K562 (cell line): Measurements from ENCODE around the gene FAM98C. TPM values are rescaled to one million over a fixed set of nuclear protein-coding genes. Genes with fewer than 3 reads are reported as not detected.

Source experiments
- ARID2 ChIP-seq: fragments of 450-650 bp; IDR thresholded peaks from 2 replicates; pipeline ENCODE4 v1.6.1; 2017; ENCODE audit warnings: antibody characterized with exemption, mild to moderate bottlenecking
- BCL6 ChIP-seq: fragments of 250-450 bp; sonication (Bioruptor Pico); IDR thresholded peaks from 2 replicates; pipeline ENCODE4 v1.4.0; 2020
- CHD2 ChIP-seq: IDR thresholded peaks from 2 replicates; pipeline ENCODE4 v1.6.1; 2011; ENCODE audit warnings: low read depth, low read length
- CHD4 ChIP-seq: fragments of 200-600 bp; sonication (generic); IDR thresholded peaks from 3 replicates; pipeline ENCODE4 v1.6.1; 2012; ENCODE audit warnings: low read depth, mild to moderate bottlenecking, mixed read lengths, low read length, inconsistent platforms; ENCODE audit not compliant: insufficient read depth, insufficient replicate concordance, poor library complexity, severe bottlenecking
- CREB1 ChIP-seq, 2 experiments: sonication (generic) in 1 of 2; formaldehyde crosslinking in 1 of 2; IDR thresholded peaks; 2 replicates each; pipeline versions ENCODE4 v1.6.1 to v1.8.0; 2012 to 2022; ENCODE audit warnings: inconsistent platforms in 1 of 2, mild to moderate bottlenecking in 1 of 2, missing genetic modification reagents in 1 of 2, moderate library complexity in 1 of 2
- EHMT2 ChIP-seq: fragments of 450-650 bp; IDR thresholded peaks from 2 replicates; pipeline ENCODE4 v1.6.1; 2018; ENCODE audit warnings: antibody characterized with exemption
- GATA2 ChIP-seq: sonication (generic); formaldehyde crosslinking; IDR thresholded peaks from 2 replicates; pipeline ENCODE4 v1.4.0; 2020; ENCODE audit warnings: mild to moderate bottlenecking, missing genetic modification reagents
- HDAC1 ChIP-seq, 2 experiments: fragments of 450-650 bp; IDR thresholded peaks; 2 replicates each; pipeline ENCODE4 v1.6.1; 2016 to 2017; ENCODE audit warnings: inconsistent platforms in 1 of 2, mild to moderate bottlenecking in 1 of 2, moderate library complexity in 1 of 2
- HMBOX1 ChIP-seq: sonication (generic); IDR thresholded peaks from 2 replicates; pipeline ENCODE4 v1.6.1; 2016
- HNRNPK ChIP-seq: fragments of 200-400 bp; formaldehyde crosslinking; IDR thresholded peaks from one replicate; pipeline ENCODE4 v1.6.1; 2018; ENCODE audit warnings: mild to moderate bottlenecking, low read depth, low read length; ENCODE audit not compliant: poor library complexity, severe bottlenecking
- HNRNPL ChIP-seq: fragments of 200-400 bp; formaldehyde crosslinking; IDR thresholded peaks from 2 replicates; pipeline ENCODE4 v1.6.1; 2017; ENCODE audit warnings: low read depth, mild to moderate bottlenecking, low read length
- IRF1 ChIP-seq: sonication (generic); formaldehyde crosslinking; IDR thresholded peaks from 2 replicates; pipeline ENCODE4 v1.8.0; 2022; ENCODE audit warnings: missing genetic modification reagents, mild to moderate bottlenecking, borderline replicate concordance
- MCM5 ChIP-seq: fragments of 450-650 bp; IDR thresholded peaks from 2 replicates; pipeline ENCODE4 v1.6.1; 2016; ENCODE audit warnings: low read depth
- NCOR1 ChIP-seq: fragments of 450-650 bp; IDR thresholded peaks from 2 replicates; pipeline ENCODE4 v1.6.1; 2016; ENCODE audit warnings: mild to moderate bottlenecking, moderate library complexity
- RBBP5 ChIP-seq: fragments of 200-600 bp; sonication (generic); IDR thresholded peaks from 2 replicates; pipeline ENCODE4 v1.6.1; 2012; ENCODE audit warnings: borderline replicate concordance, mild to moderate bottlenecking, low read length, control low read depth, inconsistent platforms; ENCODE audit not compliant: insufficient read depth, poor library complexity, severe bottlenecking
- SMARCB1 ChIP-seq: IDR thresholded peaks from 2 replicates; pipeline ENCODE4 v1.6.1; 2011; ENCODE audit warnings: improper control_type of control experiment, low read depth; ENCODE audit not compliant: insufficient read length
- SUPT5H ChIP-seq: fragments of 450-650 bp; IDR thresholded peaks from 2 replicates; pipeline ENCODE4 v1.6.1; 2016
- ZBTB7A ChIP-seq: IDR thresholded peaks from 2 replicates; pipeline ENCODE4 v1.6.1; 2011; ENCODE audit warnings: low read depth, mild to moderate bottlenecking, low read length, moderate library complexity, borderline replicate concordance; ENCODE audit not compliant: control insufficient read depth
- ZNF134 ChIP-seq: fragments of 250-450 bp; sonication (Bioruptor Pico); conservative IDR thresholded peaks from 2 replicates; pipeline ENCODE4 v1.4.0; 2020
- ZNF75A ChIP-seq: fragments of 450-650 bp; formaldehyde crosslinking; IDR thresholded peaks from 2 replicates; pipeline ENCODE4 v1.4.0; 2020; ENCODE audit warnings: mild to moderate bottlenecking
- ZNF780A ChIP-seq: fragments of 250-450 bp; sonication (Bioruptor Pico); IDR thresholded peaks from 2 replicates; pipeline ENCODE4 v1.5.0; 2021; ENCODE audit warnings: mild to moderate bottlenecking
- polyA plus RNA-seq, 8 experiments: library from polyadenylated mRNA; depleted of rRNA in 4 of 8; stranded (reverse) in 5 of 8; unstranded in 3 of 8; fragments of >200 nt; fragmentation: Nextera tagmentation in 2 of 8; fragmentation: Illumina TruSeq in 1 of 8; extraction: Ambion mirVana in 2 of 8; extraction: Trizol in 1 of 8; gene quantifications; 2 replicates each; pipeline versions ENCODE4 v1.2.1 to v1.2.3, GENCODE V29; 2011 to 2014; ENCODE audit warnings: inconsistent platforms in 1 of 8, missing spikeins in 1 of 8
- total RNA-seq, 7 experiments: library from RNA; depleted of rRNA in 6 of 7; stranded (reverse); fragments of >200 nt in 6 of 7; fragmentation: Illumina TruSeq in 2 of 7; extraction: Trizol in 2 of 7; gene quantifications; 2 replicates each; pipeline versions ENCODE4 v1.2.1 to v1.2.3, GENCODE V29; 2011 to 2021; ENCODE audit warnings: low replicate concordance in 1 of 7
- TF ChIP-seq, protein P1 (sequence below): fragments of 250-450 bp; sonication (Bioruptor Pico); IDR thresholded peaks from 2 replicates; pipeline ENCODE4 v1.9.0; 2021; ENCODE audit warnings: mild to moderate bottlenecking
- TF ChIP-seq, protein P2 (sequence below): sonication (generic); formaldehyde crosslinking; IDR thresholded peaks from 2 replicates; pipeline ENCODE4 v1.9.0; 2022; ENCODE audit warnings: mild to moderate bottlenecking, missing genetic modification reagents
- TF ChIP-seq, protein P3 (sequence below): fragments of 250-450 bp; sonication (Bioruptor Pico); IDR thresholded peaks from 2 replicates; pipeline ENCODE4 v1.8.0; 2022; ENCODE audit warnings: inconsistent platforms, mild to moderate bottlenecking, moderate library complexity, borderline replicate concordance

Gene FAM98C
- total and polyA plus RNA-seq, 9 of the 15 experiments (the other 6 are each of a cell fraction or from before 2014, with no cell fraction given) = 1.7 to 43.8 (median 13.7) TPM

GRCh38 chr19:38417544-38418506, 14.9 kb downstream of the FAM98C start (continued):
- TF ChIP-seq IRF1 (CRISPR knock-in tag) (no peak), MCM5 (no peak), HDAC1 (IDR thresholded peaks at IDR 0.05) (peak in 1 of 2 experiments; percentile 48; a peak in 2 of 4 replicates), ZBTB7A (peak; percentile 55; the same call in 1 of the 2 replicates), CHD2 (peak; percentile 15; the same call in 1 of the 2 replicates), RBBP5 (no peak), HNRNPL (no peak), HMBOX1 (no peak), GATA2 (no peak), ZNF780A (CRISPR knock-in tag) (0 out of 2 replicates have a peak, but pooled peaks have one; percentile 28), NCOR1 (peak; percentile 35; the same call in 1 of the 2 replicates), HNRNPK (no peak), EHMT2 (0 out of 2 replicates have a peak, but pooled peaks have one; percentile 29), ARID2 (no peak), ZNF134 (CRISPR knock-in tag) (no peak), SUPT5H (no peak), CHD4 (no peak), SMARCB1 (no peak), ZNF75A (CRISPR knock-in tag) (no peak), BCL6 (no peak), CREB1 (IDR thresholded peaks at IDR 0.05) (peak; percentile 19; the same call in 1 of the 2 replicates), CREB1 (CRISPR knock-in tag; IDR thresholded peaks at IDR 0.05) (peak; percentile 87)
- TF ChIP-seq, protein P1, sequence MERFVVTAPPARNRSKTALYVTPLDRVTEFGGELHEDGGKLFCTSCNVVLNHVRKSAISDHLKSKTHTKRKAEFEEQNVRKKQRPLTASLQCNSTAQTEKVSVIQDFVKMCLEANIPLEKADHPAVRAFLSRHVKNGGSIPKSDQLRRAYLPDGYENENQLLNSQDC (CRISPR knock-in tag) = no peak
- TF ChIP-seq, protein P2, sequence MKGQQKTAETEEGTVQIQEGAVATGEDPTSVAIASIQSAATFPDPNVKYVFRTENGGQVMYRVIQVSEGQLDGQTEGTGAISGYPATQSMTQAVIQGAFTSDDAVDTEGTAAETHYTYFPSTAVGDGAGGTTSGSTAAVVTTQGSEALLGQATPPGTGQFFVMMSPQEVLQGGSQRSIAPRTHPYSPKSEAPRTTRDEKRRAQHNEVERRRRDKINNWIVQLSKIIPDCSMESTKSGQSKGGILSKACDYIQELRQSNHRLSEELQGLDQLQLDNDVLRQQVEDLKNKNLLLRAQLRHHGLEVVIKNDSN = no peak
- TF ChIP-seq, protein P3, sequence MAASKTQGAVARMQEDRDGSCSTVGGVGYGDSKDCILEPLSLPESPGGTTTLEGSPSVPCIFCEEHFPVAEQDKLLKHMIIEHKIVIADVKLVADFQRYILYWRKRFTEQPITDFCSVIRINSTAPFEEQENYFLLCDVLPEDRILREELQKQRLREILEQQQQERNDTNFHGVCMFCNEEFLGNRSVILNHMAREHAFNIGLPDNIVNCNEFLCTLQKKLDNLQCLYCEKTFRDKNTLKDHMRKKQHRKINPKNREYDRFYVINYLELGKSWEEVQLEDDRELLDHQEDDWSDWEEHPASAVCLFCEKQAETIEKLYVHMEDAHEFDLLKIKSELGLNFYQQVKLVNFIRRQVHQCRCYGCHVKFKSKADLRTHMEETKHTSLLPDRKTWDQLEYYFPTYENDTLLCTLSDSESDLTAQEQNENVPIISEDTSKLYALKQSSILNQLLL (CRISPR knock-in tag) = no peak
